ENCODE data around the gene NR2F1-AS1. TPM values are rescaled to one million over a fixed set of nuclear protein-coding genes. Genes with fewer than 3 reads are reported as not detected.

Gene NR2F1-AS1
- total RNA-seq, 1 experiment from 2014 or later = 24.1 TPM

- no TSS peak for BruUV-seq (replicated peaks)
Observed at GRCh38 chr5:93583768-93584595, 3.0 kb upstream of the NR2F1-AS1 start.

GRCh38 chr5:93583439-93583767 is 2.4 kb upstream of the NR2F1-AS1 start:
- TF ChIP-seq CTCF (conservative IDR thresholded peaks at IDR 0.05; ENCODE audit: low read depth, low read length) (no peak), EZH2 (IDR thresholded peaks at IDR 0.05; ENCODE audit: low read length, unreplicated experiment) (no peak), EZH2phosphoT487 (IDR thresholded peaks at IDR 0.05; ENCODE audit: borderline replicate concordance, low read length) (no peak)
- peak; percentile 23 for DNase-seq
- BruUV-seq (replicated peaks) = TSS peak; percentile 81
- H3K4me2 ChIP-seq (ENCODE audit: low read length) = peak overlapping the region; percentile 91
- no peaks in the 10 kb centered on the region for H3K9me2 ChIP-seq (replicated peaks; ENCODE audit: low read length)
- no peaks in the 10 kb centered on the region for H3K9me3 ChIP-seq (ENCODE audit: low read length)
- H3K9ac ChIP-seq (ENCODE audit: low read length) = peak overlapping the region; percentile 75
- H3K27ac ChIP-seq (ENCODE audit: low read length) = peak overlapping the region; percentile 70
- H3K4me1 ChIP-seq (ENCODE audit: insufficient read depth, low read length) = peaks cover 16% of the 10 kb centered on the region
- ChIA-PET CTCF (interaction anchor here (0.6 to 1.9 kb wide), 9 partner anchors 24 to 1707 kb away, joined by 3 to 15 read pairs (median 4); no protein-coding TSS in a partner anchor), POLR2A (ENCODE audit: unreplicated experiment) (interaction anchor here (0.7 to 1.0 kb wide), 3 partner anchors 206 to 895 kb away, joined by 3 to 10 read pairs (median 4); no protein-coding TSS in a partner anchor)
- peaks cover 10% of the 10 kb centered on the region for H3K36me3 ChIP-seq (ENCODE audit: low read depth, low read length)
- ATAC-seq = no peak
- intact Hi-C loops (cut with micrococcal nuclease) = loop anchor here (1.0 to 10.0 kb wide), 13 partner anchors 23 to 1031 kb away; no protein-coding TSS in a partner anchor
- peaks cover 17% of the 10 kb centered on the region for H4K20me1 ChIP-seq (ENCODE audit: low read length)
- no peaks in the 10 kb centered on the region for H3F3A ChIP-seq (ENCODE audit: low read length, unreplicated experiment)
- peak overlapping the region; percentile 86 for H3K4me3 ChIP-seq (ENCODE audit: low read length)
- no peaks in the 10 kb centered on the region for H3K27me3 ChIP-seq (ENCODE audit: low read length)
- H3K79me2 ChIP-seq (ENCODE audit: low read length) = peaks cover 72% of the 10 kb centered on the region
- peak overlapping the region; percentile 67; the same call in 1 of the 2 replicates for H2AFZ ChIP-seq (ENCODE audit: low read length)

More at GRCh38 chr5:93583768-93584595, 3.0 kb upstream of the NR2F1-AS1 start:
- H3K27ac ChIP-seq (ENCODE audit: low read length) = peak overlapping the region; percentile 70
- H3K27me3 ChIP-seq (ENCODE audit: low read length) = no peaks in the 10 kb centered on the region
- H3K9ac ChIP-seq (ENCODE audit: low read length) = peak overlapping the region; percentile 75
- no peaks in the 10 kb centered on the region for H3K9me3 ChIP-seq (ENCODE audit: low read length)
- peak overlapping the region; percentile 91 for H3K4me2 ChIP-seq (ENCODE audit: low read length)
- intact Hi-C loops (cut with micrococcal nuclease) = loop anchor here (1.0 to 10.0 kb wide), 13 partner anchors 23 to 1031 kb away; no protein-coding TSS in a partner anchor
- peak overlapping the region; percentile 86 for H3K4me3 ChIP-seq (ENCODE audit: low read length)
- ATAC-seq (peak; percentile 1; the same call in 1 of the 2 replicates), DNase-seq (peak; percentile 57)
- peaks cover 19% of the 10 kb centered on the region for H4K20me1 ChIP-seq (ENCODE audit: low read length)
- no peaks in the 10 kb centered on the region for H3F3A ChIP-seq (ENCODE audit: low read length, unreplicated experiment)
- POLR2A ChIA-PET (ENCODE audit: unreplicated experiment) = interaction anchor here (0.6 kb wide), 2 partner anchors 218 to 666 kb away, joined by 3 read pairs; no protein-coding TSS in a partner anchor
- 0 out of 2 replicates have a peak overlapping the region, but pooled peaks have one; percentile 29 for H2AFZ ChIP-seq (ENCODE audit: low read length)
- H3K36me3 ChIP-seq (ENCODE audit: low read depth, low read length) = peaks cover 12% of the 10 kb centered on the region
- H3K9me2 ChIP-seq (replicated peaks; ENCODE audit: low read length) = no peaks in the 10 kb centered on the region
- peaks cover 71% of the 10 kb centered on the region for H3K79me2 ChIP-seq (ENCODE audit: low read length)
- no peak for TF ChIP-seq CTCF (conservative IDR thresholded peaks at IDR 0.05; ENCODE audit: low read depth, low read length)
- 0 out of 2 replicates have a peak, but pooled peaks have one; percentile 42 for TF ChIP-seq EZH2phosphoT487 (IDR thresholded peaks at IDR 0.05; ENCODE audit: borderline replicate concordance, low read length)
- CTCF ChIA-PET = interaction anchor here (0.7 to 1.9 kb wide), 3 partner anchors 205 to 719 kb away, joined by 3 to 13 read pairs (median 6); no protein-coding TSS in a partner anchor
- H3K4me1 ChIP-seq (ENCODE audit: insufficient read depth, low read length) = peaks cover 14% of the 10 kb centered on the region

All from PC-3 (cell line).